Measurements from ENCODE around the gene LAMA5.

Gene LAMA5

DNA sequence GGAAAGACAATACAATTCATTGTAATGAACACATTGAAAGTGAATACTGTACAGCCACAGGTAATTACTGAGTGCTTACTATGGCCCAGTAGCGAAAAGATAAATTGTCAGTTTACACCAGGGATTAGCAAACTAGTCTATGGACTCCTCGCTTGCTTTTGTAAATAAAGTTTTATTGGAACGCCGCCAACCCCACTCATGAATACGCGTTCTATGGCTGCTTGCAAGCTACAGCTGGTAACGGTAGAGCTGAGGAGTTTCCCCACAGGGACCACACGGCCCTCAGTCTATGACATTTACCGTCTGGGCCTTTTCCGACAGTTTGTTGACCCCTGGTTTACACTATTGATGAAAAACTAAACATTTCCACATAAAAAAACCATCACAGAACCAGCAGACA is 24.2 kb downstream of the LAMA5 start:
- DNase-seq: no peak

DNA sequence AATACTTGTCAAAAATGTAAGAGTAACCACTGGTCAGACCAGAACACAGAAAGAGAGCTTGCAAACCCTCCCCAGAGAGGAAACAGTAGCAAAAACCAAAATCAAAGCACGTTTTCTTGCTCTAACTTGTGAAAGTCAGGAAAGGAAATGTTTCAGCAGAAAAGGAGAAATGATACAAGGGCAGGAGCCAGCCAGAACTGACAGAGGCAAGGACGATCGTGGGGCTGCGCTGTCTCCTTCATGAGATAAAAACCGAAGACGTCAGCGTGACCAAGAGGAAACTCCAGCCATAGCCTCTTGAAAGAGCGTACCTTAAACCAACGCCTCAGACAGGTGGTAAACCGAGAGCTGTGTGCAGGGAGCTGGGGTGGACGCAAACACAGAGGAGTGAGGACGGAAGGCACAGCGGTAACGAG is 27.5 kb downstream of the LAMA5 start:
- DNase-seq: no peak

DNA sequence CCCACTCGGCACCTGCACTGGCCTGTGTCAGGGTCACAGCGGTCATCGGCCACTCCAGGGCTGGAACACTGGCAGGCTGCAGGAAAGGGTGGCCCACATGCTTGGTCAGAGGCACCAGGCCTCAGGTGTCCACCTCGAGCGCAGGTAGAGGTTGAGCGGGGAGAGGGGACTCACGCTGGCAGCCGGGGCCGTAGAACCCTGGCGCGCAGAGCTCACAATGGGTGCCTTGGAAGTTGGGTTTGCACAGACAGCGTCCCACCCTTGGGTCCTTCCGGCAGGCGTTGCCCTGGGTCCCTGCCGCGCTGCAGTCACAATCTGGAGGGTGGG is 28.9 kb downstream of the LAMA5 start:
- no peak for DNase-seq

DNA sequence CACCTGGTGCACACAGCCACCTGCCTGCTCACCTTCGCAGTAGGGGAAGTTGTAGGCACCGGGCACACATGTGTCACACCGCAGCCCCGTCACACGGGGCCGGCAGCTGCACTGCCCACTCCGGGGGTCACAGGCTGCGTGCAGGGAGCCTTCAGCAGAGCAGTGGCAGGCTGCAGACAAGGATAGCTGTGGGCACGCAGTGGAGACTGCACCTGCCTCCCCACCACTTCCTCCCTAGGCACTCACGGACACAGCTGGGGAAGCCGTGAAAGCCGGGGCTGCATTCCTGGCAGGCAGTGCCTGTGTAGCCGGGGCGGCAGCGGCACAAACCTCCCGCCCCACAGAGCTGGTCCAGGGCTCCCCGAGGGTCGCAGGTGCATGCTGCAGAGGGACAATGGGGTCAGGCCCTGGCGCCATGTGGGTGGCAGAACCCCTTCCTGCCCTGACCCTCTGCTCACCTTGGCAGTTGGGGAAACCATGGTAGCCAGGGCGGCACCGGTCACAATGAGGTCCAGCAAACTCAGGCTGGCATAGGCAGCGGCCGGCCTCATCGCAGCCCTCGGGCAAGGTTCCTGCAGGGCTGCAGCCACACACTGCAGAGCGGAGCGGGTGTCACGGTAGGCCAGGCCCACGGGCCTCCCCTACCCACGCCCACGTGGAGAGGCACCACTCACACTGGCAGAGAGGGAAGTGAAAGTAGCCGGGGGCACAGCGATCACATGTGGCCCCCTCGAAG is 29.4 kb downstream of the LAMA5 start:
- DNase-seq: no peak

DNA sequence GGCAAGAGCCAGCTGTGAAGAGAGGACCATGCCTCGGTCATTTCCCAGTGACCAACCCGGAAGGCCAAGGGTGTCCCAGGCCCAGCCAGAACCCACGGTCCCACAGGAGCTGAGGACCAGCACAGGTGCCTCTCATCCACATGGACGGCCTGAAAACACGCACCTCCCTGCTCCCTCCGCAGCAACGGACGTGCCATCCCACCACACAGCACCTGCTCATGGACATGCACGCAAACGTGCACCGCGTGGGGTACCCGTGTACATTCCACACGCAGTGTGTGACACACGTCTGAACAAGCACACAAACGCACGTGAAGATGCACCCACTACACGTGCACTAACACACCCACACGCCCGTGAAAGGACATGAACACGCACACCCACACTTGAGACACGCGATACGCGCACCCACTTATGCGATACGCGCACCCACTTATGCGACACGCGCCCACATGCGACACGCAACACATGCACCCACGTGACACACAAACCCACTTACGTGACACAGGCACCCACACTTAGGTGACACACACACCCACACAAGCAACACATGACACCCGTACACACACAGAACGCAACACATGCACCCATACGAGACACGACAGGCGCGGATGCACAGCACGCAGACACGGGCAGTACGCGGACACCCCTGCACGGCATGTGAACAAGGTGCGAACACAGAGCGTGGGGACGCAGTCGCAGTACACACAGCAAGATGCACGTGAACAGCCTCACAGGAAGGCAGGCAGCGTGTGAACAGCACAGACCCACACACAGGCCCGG is 30.1 kb downstream of the LAMA5 start:
- no peak for DNase-seq

DNA sequence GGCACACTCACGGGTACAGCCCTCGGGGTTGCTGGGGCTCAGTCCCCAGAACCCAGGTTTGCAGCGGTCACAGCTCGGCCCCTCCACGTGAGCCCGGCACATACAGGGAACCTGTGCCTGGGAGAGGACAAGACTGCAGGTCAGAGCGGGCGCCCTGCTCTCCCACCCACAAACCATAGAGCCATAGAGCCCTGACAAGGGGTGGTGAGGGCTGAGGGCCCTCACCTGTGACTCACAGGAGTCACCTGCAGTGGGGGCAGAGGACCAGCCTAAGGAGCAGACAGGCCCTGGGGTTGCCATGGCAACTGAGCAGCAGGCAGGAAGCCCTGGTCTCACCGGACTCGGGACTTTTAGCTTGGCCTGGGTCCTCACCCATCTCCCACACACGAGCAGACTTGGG is 30.8 kb downstream of the LAMA5 start:
- no peak for DNase-seq

DNA sequence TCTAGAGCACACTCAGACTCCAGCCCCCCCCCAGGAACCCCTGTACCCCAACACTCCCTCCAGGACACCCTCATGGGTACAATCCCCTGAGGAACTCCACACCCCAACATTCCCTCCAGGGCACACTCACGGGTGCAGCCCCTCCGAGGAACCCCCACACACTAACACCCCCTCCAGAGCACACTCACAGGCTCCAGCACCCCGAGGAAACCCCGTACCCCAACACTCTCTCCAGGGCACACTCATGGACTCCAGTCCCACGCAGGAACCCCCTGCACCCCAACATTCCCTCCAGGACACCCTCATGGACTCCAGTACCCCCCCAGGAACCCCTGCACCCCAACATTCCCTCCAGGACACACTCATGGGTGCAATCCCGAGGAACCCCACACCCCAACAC is 31.6 kb downstream of the LAMA5 start:
- DNase-seq: no peak

DNA sequence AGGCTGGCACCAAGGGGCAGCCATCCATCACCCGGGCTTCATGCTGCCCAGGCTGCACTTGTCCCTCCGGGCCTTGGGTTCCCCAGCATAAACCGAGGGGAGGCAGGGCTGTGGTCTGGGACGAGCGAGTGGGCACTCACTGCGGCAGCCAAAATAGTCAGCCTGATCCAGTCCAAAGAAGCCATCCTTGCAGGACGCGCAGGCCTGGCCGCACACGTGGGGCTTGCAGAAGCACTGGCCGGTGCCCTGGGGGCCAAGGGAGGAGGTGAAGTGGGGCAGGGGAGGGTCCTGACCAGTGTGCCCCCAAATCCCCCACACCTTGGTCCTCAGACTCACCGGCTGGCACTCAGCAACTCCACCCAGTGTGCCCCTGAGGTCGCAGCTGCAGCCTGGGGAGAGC is 32.2 kb downstream of the LAMA5 start:
- no peak for DNase-seq

DNA sequence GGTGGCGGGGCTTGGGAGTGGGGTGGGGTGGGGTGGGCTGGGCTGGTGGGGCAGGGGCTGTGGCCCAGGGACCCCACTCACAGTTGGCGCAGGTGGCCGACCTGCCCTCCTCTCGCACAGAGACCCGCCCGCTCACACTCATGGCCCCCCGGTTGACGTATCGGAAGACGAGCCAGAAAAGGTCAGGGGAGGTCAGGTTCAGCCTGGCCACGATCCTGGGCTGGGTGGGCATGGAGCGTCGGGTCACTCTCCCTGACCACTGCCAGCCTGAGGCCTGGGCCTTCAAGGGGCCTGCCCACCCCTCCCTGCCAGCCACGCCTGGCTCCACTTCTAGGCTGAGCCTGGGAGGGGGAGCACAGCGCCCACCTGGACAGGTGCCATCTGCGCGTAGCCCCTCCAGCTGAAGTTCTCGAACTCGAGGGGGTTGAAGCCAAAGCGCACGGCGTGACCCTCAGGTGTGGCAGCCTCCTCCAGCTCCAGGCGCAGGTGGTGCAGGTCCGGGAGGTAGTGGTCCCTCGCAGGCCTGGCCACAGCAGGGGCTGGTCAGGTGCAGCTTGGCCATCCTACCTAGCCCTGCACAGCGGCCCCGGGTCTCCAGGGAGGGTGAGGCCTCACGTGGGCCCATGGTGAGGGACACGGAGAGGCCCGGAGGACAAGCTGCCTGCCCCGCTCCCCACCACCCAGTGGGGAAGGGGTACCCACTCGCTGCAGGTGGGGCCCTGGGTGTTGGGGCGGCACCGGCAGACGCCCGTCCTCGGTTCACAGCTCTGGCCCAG is 33.1 kb downstream of the LAMA5 start:
- no peak for DNase-seq

DNA sequence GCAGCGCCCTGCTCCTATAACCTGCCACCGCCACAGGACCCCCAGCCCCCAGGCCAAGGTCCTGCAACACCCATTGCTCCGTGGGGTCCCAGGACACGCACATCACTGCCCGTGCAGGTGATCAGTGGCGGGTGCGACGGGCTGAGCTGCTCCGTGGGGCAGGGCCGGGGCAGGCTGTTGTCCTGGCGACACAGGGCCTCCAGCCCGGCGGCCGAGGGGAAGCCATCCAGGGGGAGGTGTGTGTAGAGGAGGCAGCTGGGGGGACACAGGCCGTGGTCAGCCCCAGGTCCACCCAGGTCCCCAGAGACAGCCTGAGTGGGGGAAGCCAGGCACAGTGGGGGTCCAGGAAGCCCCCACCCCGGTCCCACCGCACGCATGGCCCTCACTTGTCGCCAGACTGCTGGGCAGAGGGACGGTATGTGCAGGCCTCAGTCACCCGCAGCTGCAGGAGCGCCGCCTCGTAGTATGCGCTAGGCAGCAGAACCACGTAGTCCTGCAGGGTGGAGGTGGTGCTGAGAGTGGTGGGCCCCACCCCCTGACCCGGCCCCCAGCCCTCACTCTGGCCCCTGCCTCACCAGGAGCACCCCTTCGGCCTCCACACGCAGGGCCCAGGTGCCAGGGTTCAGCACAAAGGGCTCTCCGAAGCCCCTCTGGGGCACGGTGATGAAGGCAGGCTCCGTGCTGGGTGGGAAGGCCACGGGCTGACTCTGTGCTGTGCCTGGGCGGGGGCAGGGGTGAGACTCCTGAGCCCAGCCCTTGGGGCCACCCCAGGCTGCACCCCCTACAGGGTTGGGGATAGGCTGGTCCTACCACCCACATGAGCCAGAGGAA is 33.9 kb downstream of the LAMA5 start:
- DNase-seq: no peak

DNA sequence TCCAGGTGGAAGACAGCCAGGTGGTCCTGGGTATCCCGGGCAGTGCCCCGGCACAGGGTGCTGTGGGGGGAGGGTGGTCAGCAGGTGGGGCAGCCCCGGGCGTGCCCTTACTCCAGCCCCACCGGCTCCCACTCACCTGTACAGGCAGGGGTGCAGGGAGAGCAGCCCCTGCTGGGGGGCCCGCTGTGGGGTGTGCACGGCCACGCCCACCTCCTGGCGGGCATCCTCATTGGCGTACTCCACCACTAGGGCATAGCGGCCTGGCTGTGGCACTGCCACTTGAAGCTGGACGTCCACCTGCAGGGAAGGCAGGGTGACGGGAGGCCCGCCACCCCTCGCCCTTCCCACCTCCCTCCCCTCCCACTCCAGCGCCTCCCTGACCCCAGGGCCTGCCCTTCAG is 34.7 kb downstream of the LAMA5 start:
- DNase-seq: no peak

DNA sequence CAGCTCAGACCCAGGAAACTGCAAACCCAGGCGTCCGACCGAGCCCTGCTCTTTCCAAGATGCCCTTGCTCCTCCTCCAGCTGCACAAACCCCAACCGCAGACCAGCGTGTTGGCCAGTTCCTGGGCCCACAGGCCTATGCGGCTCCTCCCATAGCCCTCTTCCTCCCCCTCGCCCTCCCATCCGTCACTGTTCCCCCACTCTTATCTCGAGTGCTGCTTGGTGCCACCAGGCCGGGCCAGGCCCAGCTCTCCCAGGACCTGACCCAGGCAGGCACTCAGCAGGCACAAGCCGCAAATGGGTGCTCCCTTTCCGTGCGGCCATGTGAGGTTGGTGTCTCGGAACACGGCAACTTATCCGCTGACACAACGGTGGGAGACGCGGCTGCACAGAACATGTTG is 35.8 kb downstream of the LAMA5 start:
- DNase-seq: no peak

DNA sequence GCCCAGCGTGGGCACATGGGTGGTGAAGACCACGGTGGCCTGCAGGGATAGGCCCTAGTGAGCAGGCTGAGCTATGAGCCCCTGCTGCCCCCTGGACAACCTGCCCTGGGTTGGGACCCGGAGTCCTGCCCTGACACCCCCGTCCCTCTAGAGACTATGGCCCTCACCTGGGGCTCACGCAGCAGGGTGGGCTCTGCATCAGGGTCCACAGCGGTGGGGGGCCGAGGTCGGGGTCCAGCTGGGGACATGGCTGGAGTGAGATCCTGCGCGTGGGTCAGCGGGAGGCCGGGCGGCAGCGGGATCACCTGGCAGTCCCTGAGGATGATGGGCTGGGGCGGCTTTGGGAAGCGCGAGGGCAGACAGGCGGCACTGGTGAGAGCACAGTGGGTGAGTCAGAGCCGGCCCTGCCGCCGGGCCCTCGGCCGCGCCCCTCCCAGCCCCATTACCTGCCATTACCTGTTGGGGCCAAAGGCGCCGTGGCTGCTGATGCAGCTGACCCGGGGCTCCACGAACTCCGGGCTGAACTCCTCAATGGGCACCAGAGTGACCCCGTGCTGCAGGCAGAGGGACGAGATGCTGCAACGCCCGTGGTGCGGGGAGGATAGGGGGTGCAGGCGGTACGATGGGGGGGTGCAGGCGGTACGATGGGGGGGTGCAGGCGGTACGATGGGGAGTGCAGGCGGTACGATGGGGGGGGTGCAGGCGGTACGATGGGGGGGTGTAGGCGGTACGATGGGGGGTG is 36.4 kb downstream of the LAMA5 start:
- DNase-seq: no peak

DNA sequence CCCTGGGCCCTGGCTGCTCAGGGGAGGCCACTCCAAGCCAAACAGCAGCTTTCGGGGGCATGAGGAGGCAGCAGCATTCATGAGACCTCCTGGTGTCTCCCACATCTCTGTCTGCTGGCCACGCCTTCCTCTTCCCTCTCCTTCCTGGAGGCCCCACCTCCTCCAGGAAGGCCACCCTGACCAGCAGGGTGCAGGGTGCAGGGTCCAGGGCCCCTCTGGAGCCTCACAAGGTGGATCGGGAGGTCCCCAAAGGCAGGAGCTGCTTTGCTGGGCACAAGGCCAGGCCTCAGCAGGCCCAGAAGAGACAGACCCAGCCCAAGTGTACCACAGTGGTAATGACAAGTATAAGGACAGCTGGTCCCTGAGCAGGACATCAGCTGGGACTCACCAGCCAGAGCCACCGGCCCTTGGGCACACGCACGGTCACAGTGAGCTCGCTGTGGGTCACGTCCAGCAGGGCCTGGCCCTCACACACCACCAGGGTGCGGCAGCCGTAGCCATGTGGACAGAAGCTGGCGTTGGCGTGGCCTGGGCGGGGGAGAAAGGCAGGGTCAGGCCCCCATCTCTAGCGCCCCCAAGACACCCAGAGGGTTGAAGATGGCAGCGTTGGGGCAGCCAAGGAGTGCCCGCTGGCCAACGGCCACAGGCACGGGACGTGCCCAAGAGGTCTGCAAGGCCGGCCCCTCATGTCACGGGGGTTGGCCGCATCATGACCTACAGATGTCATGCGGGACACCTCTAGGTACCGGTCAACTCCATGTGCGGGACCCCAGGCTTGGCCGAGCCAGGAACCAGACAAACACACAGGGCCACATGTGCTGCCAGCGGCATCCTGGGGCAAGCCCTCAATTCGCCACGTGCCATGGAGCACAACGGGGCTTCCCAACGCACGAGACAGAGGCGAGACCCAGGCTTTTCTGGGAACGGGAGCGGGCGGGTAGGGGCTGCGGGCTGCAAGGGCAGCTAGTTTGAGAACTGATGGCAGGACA is 37.4 kb downstream of the LAMA5 start:
- no peak for DNase-seq

DNA sequence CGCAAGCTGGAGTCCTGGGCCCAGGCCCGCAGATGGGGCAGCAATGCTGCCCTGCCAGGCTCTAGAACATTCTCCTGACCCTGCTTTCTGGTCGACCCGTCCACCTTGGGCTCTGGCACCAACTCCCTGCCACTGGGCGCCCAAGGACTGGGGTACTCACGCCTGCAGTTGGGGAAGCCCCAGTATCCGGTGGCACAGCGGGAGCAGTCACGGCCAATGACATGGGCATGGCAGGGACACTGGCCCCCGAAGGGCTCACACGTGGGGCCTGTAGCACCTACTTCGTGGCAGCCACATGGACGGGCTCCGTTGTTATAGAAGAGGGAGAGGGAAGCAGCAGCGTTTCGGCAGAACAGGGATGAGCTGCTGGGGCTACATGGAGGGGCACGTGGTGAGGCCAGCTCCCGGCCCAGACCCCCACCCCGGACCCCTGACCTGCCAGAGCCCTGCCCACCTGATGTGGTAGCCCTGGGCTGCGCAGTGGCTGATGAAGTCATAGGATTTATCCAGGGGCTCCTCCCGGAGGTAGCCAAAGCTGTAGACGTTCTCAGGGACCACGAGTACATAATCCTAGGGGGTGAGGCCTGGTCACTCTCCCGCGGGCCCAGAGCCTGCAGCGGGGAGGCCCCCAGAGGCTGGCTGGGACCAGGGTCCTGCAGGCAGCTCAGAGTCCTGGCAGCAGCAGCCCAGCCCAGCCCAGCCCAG is 38.3 kb downstream of the LAMA5 start:
- DNase-seq: no peak

DNA sequence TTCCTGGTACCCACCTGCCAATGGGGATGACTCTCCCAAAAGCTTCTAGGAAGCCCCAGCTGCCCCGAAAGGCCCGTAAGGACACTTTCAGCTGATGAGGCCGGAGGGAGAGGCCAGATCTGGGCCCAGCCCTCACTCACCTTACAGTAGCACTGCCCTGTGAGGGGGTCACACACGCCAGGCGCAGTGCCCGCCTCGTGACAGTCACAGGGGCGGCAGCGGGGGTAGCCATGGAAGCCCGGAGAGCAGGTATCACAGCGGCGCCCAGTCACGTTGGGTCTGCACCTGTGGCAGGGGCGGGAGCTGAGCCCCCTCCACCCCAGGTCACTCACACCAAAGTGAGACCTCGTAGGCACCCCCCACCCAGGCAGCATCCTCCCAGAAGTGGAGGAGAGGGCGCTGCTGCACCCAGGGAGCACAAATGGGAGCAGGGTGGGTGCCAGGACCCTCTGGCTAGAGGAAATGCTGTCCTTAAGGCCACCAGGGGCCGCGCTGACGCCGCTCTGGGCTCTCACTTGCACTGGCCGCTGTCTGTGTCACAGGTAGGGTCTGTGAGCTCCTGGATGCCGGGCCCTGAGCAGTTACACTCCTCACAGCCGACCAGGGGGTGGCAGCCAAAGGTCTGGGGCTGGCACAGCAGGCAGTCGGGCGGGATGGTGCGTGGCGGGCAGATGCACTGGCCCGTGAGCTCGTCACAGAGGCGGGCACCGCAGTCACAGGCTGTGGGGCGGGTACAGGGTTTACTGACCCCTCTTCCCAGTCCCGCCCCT is 39.2 kb downstream of the LAMA5 start:
- DNase-seq: no peak

DNA sequence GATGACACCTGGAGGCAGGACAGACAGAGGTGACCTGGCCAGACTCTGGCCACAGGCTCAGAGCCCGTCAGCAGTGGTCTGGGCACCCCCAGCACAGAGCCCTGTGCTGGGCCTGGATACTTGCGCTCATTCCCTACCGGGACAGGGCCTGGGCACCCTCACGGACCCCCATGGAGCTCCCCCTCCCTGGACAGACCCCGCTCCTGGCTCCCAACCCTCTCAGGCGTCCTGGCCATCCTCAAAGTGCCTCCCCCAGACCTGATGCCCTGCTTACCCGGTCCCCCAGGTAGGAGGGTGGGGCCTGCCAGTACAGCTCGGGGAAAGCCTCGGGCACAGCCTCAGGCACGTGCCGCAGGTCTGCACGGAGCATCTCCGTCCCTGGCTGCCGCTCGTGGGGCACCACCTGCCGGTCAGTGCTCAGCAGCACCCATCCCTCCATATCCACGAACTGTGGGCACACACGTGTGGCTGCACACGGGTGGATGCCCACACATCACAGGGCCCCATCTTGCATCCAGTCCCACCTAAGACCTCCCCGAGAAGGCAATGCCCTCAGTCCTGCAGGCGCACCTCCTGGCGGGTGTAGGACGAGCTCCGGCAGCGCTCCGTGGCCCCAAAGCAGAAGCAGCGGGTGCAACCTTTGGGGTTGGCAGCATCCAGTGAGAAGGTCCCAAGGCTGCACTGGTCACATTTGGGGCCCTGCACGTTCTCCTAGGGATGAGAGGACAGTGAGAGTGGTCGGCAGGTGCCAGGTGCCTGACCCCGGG is 40.0 kb downstream of the LAMA5 start:
- no peak for DNase-seq

DNA sequence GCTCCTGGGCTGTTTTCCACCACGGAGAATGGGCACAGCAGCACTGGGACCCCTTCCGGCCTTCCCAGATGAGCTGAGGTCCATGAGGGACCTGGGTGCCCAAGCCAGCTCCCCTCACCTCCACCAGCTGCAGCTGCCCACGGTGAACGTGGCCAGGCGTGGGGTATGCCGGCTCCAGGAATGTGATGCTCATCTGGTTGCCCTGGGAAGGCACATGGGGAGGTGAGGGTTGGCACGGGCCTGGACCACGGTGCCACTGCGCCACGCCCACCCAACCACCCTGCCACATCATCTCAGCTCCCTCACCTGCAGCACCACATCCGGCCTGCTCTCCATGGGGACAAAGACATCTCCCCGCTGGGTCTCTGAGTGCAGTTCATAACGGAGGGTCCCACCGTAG is 40.6 kb downstream of the LAMA5 start:
- DNase-seq: no peak
